HG02943 (cell line): ENCODE data around the gene SLC2A6.
"Not testable (repeated sequence)": the region's sequence is repeated elsewhere in the genome, so short reads cannot be mapped to it uniquely, and the experiment has no call there.

Experiments used
- ATAC-seq: cut with Tn5 transposase; IDR thresholded peaks from one replicate; pipeline ENCODE4 v1.9.1; 2021; ENCODE audit warnings: mild to moderate bottlenecking, low read depth, moderate library complexity; ENCODE audit not compliant: unreplicated experiment

The SLC2A6 gene

DNA sequence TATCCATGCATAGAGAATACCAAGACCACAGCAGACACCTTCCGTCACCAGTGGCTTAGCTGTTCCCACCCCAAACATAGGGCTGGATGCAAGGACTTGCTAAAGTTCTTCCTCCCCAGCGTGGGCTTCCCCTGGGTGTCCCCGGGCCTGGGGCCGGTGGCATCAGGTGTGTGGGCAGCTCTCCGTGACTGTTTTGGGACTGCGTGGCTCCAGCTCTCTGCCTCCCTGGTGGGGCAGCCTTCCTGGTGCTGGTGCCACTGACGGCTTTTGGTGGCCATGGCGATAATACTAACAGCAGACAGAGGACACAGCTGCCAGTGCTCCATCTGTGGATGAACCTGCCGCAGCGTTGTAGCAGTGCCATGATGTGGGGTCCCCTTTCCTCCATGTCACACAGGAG is 14.3 kb downstream of the SLC2A6 start:
- ATAC-seq, result no peak

DNA sequence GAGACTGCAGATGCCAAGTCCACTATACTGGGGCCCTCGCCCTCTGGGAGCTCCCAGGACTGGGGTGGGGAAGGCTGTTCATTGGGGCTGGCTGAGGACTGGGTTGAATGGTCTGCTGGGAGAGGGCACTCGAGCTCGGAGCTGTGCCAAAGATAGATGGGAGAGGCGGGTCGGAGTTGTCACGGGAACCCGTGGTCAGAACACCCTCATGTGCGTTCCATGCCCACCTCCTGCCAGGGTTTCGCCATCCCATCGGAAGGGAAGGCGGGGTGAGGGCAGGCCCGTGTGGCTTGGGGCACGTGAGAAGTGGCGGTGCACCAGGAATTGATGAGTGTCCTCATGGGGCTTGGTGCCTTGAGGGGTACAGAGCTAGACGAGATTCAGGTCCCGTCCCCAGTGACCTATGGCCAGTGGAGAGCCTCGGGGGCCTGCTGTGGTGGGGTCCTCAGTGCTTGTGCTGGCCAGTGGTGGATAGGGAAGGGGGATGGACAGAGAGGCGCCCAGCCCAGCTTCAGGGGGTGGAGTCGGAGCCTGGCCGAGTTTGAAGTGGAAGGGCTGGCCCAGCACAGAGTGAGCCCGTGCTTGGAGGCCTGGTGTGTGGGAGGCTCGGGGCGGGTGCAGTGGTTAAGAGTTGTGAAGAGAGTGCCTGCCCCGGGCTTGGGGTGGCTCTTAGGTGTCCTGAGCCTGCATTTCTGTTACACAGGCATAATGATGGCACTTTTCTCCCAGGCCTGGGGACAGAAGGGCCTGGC is 14.9 kb downstream of the SLC2A6 start:
- no peak for ATAC-seq

DNA sequence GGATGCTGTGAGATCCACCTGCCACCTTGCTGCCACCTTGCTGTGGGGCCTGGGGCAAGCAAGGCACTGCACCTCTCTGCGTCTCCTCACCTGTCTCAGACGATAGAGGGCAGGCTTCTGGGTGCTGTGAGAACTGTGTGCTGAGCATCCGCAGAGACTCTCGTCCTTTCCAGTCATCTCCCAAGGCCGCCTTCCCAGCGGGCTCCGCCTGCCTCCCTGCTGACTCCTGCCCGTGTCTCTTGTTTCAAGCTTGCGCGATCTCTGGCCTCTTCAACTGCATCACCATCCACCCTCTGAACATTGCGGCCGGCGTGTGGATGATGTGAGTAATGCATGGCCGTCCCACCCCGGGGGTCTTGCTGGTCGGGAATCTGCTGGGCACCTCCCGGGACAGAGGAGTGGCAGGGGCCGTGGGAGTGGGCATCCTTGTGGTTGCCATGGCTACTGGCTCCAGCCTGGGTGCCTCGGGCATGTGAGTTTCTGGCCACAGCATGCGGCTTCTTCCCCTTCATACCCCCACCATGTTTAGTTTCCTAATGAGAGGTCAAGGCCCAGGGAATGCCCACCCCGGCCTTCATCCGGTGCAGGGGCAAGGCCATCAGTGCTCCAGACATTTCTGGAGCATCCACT is 15.6 kb downstream of the SLC2A6 start:
- no peak for ATAC-seq

DNA sequence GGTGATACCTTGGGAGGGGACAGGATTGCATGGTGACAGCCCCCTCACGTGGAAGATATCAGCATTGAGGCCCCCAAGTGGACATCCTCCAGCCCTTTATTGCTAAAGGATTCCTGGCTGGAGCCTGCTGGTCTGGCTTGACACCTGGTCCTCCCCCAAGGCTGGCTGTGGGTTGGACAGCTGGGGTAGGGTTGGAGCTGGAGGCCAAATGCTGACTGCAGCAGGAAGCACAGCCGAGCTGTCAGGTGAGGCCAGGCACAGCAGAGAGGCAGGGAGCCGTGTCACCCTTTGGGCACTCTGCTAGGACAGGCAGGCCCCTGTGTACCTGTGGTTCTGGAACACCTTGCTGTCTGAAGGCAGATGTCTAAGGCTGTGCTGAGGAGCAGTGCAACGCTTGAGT is 16.9 kb downstream of the SLC2A6 start:
- ATAC-seq, result no peak

DNA sequence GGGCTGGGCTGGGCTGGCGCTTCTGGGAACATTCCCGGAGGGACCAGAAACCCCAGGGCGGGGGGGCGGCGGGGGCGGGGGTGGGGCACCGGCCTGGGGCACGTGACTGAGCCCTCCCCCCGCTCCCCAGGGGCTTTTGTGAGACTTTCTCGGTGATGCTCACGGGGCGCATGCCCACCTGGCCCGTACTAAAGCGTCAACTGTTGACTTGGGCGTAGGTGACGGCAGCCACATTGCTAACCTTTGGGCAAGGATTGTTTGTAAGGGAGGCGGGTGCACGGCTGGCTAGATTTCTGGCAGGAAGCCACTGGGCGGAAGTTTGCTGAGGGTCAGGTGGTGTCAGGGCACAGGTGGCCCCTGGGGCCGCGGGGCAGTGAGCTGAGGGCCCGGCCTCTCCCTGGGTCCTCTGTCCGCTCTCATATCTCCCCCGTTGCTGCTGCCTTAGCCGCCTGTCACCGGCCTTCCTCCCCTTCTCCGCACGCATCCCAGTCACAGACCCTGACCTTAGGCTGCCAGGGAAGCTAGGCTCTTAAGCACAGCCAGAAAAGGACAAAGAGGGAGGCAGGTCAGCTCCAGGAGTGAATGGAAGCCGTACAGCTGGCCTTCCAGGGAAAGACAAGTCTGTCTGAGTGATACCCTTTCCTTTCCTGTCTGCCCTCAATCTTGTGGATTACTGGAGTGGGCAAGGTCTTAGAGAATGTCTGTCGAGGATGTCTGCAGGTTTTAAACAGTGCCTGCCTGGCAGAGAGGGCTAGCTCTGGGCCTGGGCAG is 18.3 kb downstream of the SLC2A6 start:
- ATAC-seq, result peak; percentile 37

DNA sequence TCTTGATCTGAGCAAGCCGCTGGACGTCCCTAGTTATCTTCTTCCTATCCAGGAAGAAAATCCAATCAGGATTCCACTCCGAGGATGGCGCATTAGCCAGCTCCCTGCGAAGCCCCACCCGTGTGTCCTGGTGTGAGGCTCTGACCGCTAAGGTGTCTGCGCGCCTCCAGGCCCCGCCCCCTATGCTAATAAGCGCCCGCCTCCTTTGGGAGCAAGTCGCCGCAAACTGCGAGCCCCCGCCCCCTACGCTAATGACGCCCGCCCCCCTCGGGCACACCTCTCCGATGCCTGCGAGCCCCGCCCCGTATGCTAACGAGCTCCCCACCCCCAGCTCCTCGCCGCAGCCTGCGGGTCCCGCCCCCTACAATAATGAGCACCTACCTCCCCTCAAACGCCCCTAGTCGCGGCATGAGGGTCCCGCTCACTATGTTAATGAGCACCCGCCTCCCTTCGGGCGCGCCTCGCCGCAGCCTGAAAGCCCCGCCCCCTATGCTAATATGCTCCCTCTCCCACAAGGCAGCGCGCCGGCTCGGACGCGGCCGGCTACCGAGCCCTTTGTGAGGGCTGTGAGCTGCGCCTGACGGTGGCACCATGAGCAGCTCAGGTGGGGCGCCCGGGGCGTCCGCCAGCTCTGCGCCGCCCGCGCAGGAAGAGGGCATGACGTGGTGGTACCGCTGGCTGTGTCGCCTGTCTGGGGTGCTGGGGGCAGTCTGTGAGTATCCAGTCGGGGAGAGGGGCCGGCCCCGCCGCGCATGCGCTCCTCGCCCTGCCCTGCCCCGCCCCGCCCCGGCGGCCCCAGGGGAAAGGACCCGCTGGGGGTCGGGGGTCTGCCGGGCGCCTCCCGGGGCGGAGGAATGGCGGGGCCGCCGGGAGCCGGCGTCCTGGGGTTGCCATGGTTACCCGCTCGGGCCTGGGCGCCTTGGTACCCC is 19.2 kb downstream of the SLC2A6 start, which contains the start of gene CACFD1:
Gene CACFD1, plus strand, starts transcription at position 503 of the 929 bp plus-strand sequence. Its CDS starts 89 bp downstream, at position 592.
- ATAC-seq, result peak; percentile 59

GRCh38 chr9:133458643-133459312 is 20.1 kb downstream of the SLC2A6 start:
- no peak for ATAC-seq

DNA sequence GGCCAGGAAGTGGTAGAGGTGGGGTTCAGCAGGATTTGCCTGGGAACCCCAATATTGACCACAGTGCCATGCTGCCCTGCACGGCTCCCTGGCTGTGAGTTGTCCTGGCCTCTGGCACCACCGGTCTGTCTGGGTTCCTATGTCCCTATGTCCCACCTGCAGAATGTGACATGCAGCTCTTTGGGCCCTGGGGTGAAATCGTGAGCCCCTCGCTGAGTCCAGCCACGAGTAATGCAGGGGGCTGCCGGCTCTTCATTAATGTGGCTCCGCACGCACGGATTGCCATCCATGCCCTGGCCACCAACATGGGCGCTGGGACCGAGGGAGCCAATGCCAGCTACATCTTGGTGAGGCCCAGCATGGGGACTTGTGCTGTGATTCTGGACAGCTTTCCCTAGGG is 21.2 kb downstream of the SLC2A6 start:
- ATAC-seq, result no peak

- ATAC-seq, result no peak
These were observed 21.7 kb downstream of the SLC2A6 start for GRCh38 chr9:133457233-133457632.

GRCh38 chr9:133456409-133456808 is 22.5 kb downstream of the SLC2A6 start:
- ATAC-seq, result no peak

DNA sequence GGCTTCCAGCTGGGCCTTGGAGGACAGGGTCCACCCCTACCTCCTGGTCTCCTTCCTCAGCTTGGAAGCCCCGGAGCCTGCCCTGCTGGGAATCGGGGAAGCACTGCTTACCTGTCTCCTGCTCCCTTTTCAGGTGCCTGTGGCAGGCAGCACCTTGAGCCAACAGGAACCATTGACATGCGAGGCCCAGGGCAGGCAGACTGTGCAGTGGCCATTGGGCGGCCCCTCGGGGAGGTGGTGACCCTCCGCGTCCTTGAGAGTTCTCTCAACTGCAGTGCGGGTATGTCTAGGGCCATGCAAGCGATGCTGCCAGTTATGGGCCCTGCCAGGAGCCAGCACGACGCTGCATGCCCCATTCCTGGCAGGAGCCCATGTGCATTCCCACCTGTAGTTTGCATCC is 23.0 kb downstream of the SLC2A6 start:
- no peak for ATAC-seq

- no peak for ATAC-seq
These were observed 23.8 kb downstream of the SLC2A6 start for GRCh38 chr9:133454943-133455673.

- no peak for ATAC-seq
These were observed 24.6 kb downstream of the SLC2A6 start for GRCh38 chr9:133454325-133454724.

DNA sequence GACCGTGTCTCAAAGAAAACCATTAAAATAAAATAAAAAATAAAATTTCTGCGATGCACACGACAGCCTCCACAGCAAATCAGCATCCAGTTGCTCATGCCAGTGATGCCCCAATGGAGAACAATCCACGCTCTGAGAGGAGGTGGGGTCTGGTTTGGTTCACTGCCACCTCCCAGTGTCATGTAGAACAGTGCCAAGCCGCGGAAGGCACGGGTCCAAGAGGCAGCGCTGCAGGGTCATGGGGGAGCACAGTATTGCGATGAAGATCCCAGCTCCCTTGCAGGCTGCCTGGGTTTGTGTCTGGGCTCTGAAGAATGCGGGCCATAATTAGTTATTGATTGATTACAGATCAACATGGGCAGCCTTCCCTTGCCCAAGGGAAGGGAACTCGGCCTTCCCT is 25.2 kb downstream of the SLC2A6 start:
- no peak for ATAC-seq

GRCh38 chr9:133452562-133452961 is 26.3 kb downstream of the SLC2A6 start:
- ATAC-seq, result no peak

- ATAC-seq, result not testable (repeated sequence)
These were observed 27.0 kb downstream of the SLC2A6 start for GRCh38 chr9:133451865-133452264.

GRCh38 chr9:133449760-133450159 is 29.1 kb downstream of the SLC2A6 start:
- no peak for ATAC-seq

- ATAC-seq, result no peak
These were observed 30.4 kb downstream of the SLC2A6 start for GRCh38 chr9:133448487-133448972.
